Erythroblast (primary cell): ENCODE data around the gene SLC16A12.

Experiments
- GATA1 ChIP-seq: IDR thresholded peaks from 2 replicates; pipeline ENCODE4 v1.6.1; 2011; ENCODE audit warnings: low read depth, mild to moderate bottlenecking, control low read depth, low read length, moderate library complexity
- POLR2A ChIP-seq: IDR thresholded peaks from 2 replicates; pipeline ENCODE4 v1.6.1; 2011; ENCODE audit warnings: mild to moderate bottlenecking, low read length

GRCh38 chr10:89463846-89464537 is 71.4 kb downstream of the SLC16A12 start:
- TF ChIP-seq POLR2A = no peak
- no peak for TF ChIP-seq GATA1
